RWPE2 (cell line): Measurements from ENCODE around the gene ASF1B.

Experiments
- ATAC-seq: fragments of 200-7000 bp; cut with Tn5 transposase; 3 replicates; pipeline ENCODE4 v1.9.1; 2021; ENCODE audit warnings: low read depth
- DNase-seq: peaks from one replicate; pipeline ENCODE4 v3.0.0-alpha.2; 2020; ENCODE audit warnings: low spot score
- H3K27ac ChIP-seq: fragments of 450-650 bp; 2 replicates; pipeline ENCODE4 v1.5.1; 2017; ENCODE audit warnings: mild to moderate bottlenecking; ENCODE audit not compliant: poor library complexity, severe bottlenecking
- H3K27me3 ChIP-seq: fragments of 250-450 bp; sonication (Bioruptor Pico); 2 replicates; pipeline ENCODE4 v1.5.1; 2021; ENCODE audit warnings: mild to moderate bottlenecking, moderate library complexity; ENCODE audit not compliant: insufficient read depth, poor library complexity, severe bottlenecking
- H3K36me3 ChIP-seq: fragments of 250-450 bp; sonication (Bioruptor Pico); 2 replicates; pipeline ENCODE4 v1.5.1; 2020; ENCODE audit warnings: low read depth, mild to moderate bottlenecking, moderate library complexity
- H3K4me1 ChIP-seq: fragments of 250-450 bp; sonication (Bioruptor Pico); 2 replicates; pipeline ENCODE4 v1.5.1; 2021; ENCODE audit warnings: mild to moderate bottlenecking, moderate library complexity; ENCODE audit not compliant: insufficient read depth, poor library complexity, severe bottlenecking
- H3K4me3 ChIP-seq: fragments of 250-450 bp; sonication (Bioruptor Pico); 2 replicates; pipeline ENCODE4 v1.5.1; 2021; ENCODE audit warnings: mild to moderate bottlenecking, moderate library complexity; ENCODE audit not compliant: severe bottlenecking
- H3K9me3 ChIP-seq: fragments of 250-450 bp; sonication (Bioruptor Pico); 2 replicates; pipeline ENCODE4 v1.5.1; 2021; ENCODE audit warnings: mild to moderate bottlenecking, moderate library complexity; ENCODE audit not compliant: severe bottlenecking
- CTCF ChIP-seq: fragments of 450-650 bp; IDR thresholded peaks from one replicate; pipeline ENCODE4 v1.5.1; 2017; ENCODE audit warnings: mild to moderate bottlenecking, moderate library complexity; ENCODE audit not compliant: poor library complexity, severe bottlenecking

Gene ASF1B

GRCh38 chr19:14112809-14113385 is 23.5 kb downstream of the ASF1B start:
- Histone ChIP-seq H3K27me3 (no peaks in the 10 kb centered on the region), H3K9me3 (no peaks in the 10 kb centered on the region), H3K4me3 (no peak overlapping the region), H3K27ac (peak overlapping the region; percentile 15), H3K36me3 (no peaks in the 10 kb centered on the region), H3K4me1 (no peaks in the 10 kb centered on the region)
- ATAC-seq = no peak
- no peak for TF ChIP-seq CTCF
- no peak for DNase-seq

GRCh38 chr19:14112051-14112808 is 24.2 kb downstream of the ASF1B start:
- Histone ChIP-seq H3K9me3 (no peaks in the 10 kb centered on the region), H3K36me3 (no peaks in the 10 kb centered on the region), H3K4me1 (no peaks in the 10 kb centered on the region), H3K27me3 (no peaks in the 10 kb centered on the region), H3K4me3 (no peak overlapping the region), H3K27ac (peak overlapping the region; percentile 15)
- no peak for DNase-seq
- peak; percentile 30; the same call in 2 of the 3 replicates for ATAC-seq
- no peak for TF ChIP-seq CTCF

GRCh38 chr19:14111486-14111885 is 24.9 kb downstream of the ASF1B start:
- H3K27me3 ChIP-seq = no peaks in the 10 kb centered on the region
- H3K36me3 ChIP-seq = 0 out of 2 replicates have a peak, but pooled peaks cover 2% of the 10 kb centered on the region
- H3K9me3 ChIP-seq = no peaks in the 10 kb centered on the region
- no peak for TF ChIP-seq CTCF
- H3K4me1 ChIP-seq = no peaks in the 10 kb centered on the region
- DNase-seq = no peak
- no peak overlapping the region for H3K4me3 ChIP-seq
- no peak for ATAC-seq
- H3K27ac ChIP-seq = no peak overlapping the region

- no peak overlapping the region for H3K27ac ChIP-seq
- no peak for TF ChIP-seq CTCF
- no peaks in the 10 kb centered on the region for H3K27me3 ChIP-seq
- no peak for ATAC-seq
- no peaks in the 10 kb centered on the region for H3K4me1 ChIP-seq
- H3K4me3 ChIP-seq = no peak overlapping the region
- H3K9me3 ChIP-seq = no peaks in the 10 kb centered on the region
- H3K36me3 ChIP-seq = 0 out of 2 replicates have a peak, but pooled peaks cover 6% of the 10 kb centered on the region
- DNase-seq = no peak
Observed at GRCh38 chr19:14110650-14111049, 25.7 kb downstream of the ASF1B start.
